ENCODE results near the gene SECISBP2L. TPM values are rescaled to one million over a fixed set of nuclear protein-coding genes. Genes with fewer than 3 reads are reported as not detected.

Gene SECISBP2L
- polyA plus RNA-seq, 1 donor from 2014 or later: 31.5 TPM

GRCh38 chr15:49042165-49042564, 4.1 kb downstream of the SECISBP2L start:
- H3K9me3 Mint-ChIP-seq: no peaks in the 10 kb centered on the region
- no peaks in the 10 kb centered on the region for H3K27me3 Mint-ChIP-seq
- H3K27ac Mint-ChIP-seq: no peak overlapping the region
- peak overlapping the region in 1 of 4 donors; percentile 55 for H3K4me3 Mint-ChIP-seq
- H3K36me3 Mint-ChIP-seq: peaks cover 3% of the 10 kb centered on the region
- H3K4me1 Mint-ChIP-seq: peaks cover 35 to 55% (median 41%) of the 10 kb centered on the region in 3 donors

- Mint-ChIP-seq H3K27me3 (no peaks in the 10 kb centered on the region), H3K4me3 (peak overlapping the region in 1 of 4 donors; percentile 7), H3K36me3 (peaks cover 3% of the 10 kb centered on the region), H3K27ac (no peak overlapping the region), H3K9me3 (no peaks in the 10 kb centered on the region), H3K4me1 (peaks cover 32 to 49% (median 34%) of the 10 kb centered on the region in 3 donors)
Observed at GRCh38 chr15:49041426-49041825, 4.8 kb downstream of the SECISBP2L start.

DNA sequence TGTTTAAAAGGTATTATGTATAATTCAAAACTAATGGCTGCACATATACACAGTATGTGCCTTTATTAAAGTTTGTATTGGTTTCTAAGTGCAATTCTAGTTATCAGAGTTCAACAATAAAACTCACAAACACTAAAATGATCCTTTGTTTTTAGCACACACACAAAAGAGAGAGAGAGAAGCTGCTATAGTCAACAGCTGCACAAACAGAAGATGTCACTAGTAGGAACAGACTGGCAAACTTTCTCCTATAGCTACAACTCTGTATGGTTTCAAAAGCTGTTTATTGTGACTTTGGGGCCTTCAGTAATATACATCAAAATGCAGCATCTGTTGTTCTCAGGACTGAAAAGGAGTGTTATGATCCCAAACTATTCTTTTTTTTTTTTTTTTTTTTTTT, 6.1 kb downstream of the SECISBP2L start:
- H3K4me3 Mint-ChIP-seq: no peak overlapping the region
- H3K9me3 Mint-ChIP-seq: no peaks in the 10 kb centered on the region
- peaks cover 11% of the 10 kb centered on the region for H3K36me3 Mint-ChIP-seq
- peak overlapping the region in 2 of 3 donors; percentile 19 to 52 for H3K27ac Mint-ChIP-seq
- H3K27me3 Mint-ChIP-seq: no peaks in the 10 kb centered on the region
- H3K4me1 Mint-ChIP-seq: peaks cover 31 to 39% (median 32%) of the 10 kb centered on the region in 3 donors

DNA sequence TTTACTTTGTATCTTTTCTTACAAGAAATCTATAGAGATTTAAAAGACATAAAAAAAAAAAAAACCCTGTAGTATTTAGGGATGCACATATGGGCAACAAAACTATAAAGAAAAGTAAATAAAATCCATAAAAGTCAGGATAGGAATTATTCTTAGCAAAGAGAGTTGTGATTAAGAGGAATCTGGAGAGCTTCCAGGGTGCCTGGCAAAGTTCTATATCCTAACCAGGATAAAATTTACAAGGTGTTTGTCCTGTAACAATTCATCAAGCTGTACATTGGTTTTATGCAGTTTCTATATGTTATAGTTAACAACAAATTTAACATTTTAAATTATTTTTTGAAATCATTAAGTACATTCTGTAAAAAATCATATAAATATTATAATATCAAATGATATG, 7.9 kb downstream of the SECISBP2L start:
- Mint-ChIP-seq H3K27me3 (no peaks in the 10 kb centered on the region), H3K27ac (no peak overlapping the region), H3K4me1 (peaks cover 21 to 32% (median 25%) of the 10 kb centered on the region in 3 donors), H3K4me3 (no peak overlapping the region), H3K9me3 (no peaks in the 10 kb centered on the region), H3K36me3 (peaks cover 11% of the 10 kb centered on the region)

GRCh38 chr15:49037546-49037940, 8.7 kb downstream of the SECISBP2L start:
- Mint-ChIP-seq H3K36me3 (peaks cover 11% of the 10 kb centered on the region), H3K4me1 (peaks cover 21 to 32% (median 25%) of the 10 kb centered on the region in 3 donors), H3K4me3 (no peak overlapping the region), H3K27me3 (no peaks in the 10 kb centered on the region), H3K27ac (no peak overlapping the region), H3K9me3 (no peaks in the 10 kb centered on the region)

- Mint-ChIP-seq H3K4me1 (peaks cover 17 to 27% (median 20%) of the 10 kb centered on the region in 3 donors), H3K27ac (no peak overlapping the region), H3K9me3 (no peaks in the 10 kb centered on the region), H3K27me3 (no peaks in the 10 kb centered on the region), H3K36me3 (peaks cover 7% of the 10 kb centered on the region), H3K4me3 (no peak overlapping the region)
Observed at GRCh38 chr15:49036650-49037545, 9.3 kb downstream of the SECISBP2L start.

GRCh38 chr15:49035825-49036224, 10.4 kb downstream of the SECISBP2L start:
- H3K4me1 Mint-ChIP-seq: peaks cover 11 to 19% (median 15%) of the 10 kb centered on the region in 3 donors
- H3K36me3 Mint-ChIP-seq: peaks cover 7% of the 10 kb centered on the region
- no peaks in the 10 kb centered on the region for H3K9me3 Mint-ChIP-seq
- no peaks in the 10 kb centered on the region for H3K27me3 Mint-ChIP-seq
- H3K27ac Mint-ChIP-seq: no peak overlapping the region
- no peak overlapping the region for H3K4me3 Mint-ChIP-seq

- peaks cover 11% of the 10 kb centered on the region for H3K36me3 Mint-ChIP-seq
- no peak overlapping the region for H3K27ac Mint-ChIP-seq
- H3K9me3 Mint-ChIP-seq: no peaks in the 10 kb centered on the region
- no peak overlapping the region for H3K4me3 Mint-ChIP-seq
- peaks cover 2 to 8% (median 5%) of the 10 kb centered on the region in 3 donors for H3K4me1 Mint-ChIP-seq
- H3K27me3 Mint-ChIP-seq: no peaks in the 10 kb centered on the region
Observed at GRCh38 chr15:49032601-49033145, 13.6 kb downstream of the SECISBP2L start.

DNA sequence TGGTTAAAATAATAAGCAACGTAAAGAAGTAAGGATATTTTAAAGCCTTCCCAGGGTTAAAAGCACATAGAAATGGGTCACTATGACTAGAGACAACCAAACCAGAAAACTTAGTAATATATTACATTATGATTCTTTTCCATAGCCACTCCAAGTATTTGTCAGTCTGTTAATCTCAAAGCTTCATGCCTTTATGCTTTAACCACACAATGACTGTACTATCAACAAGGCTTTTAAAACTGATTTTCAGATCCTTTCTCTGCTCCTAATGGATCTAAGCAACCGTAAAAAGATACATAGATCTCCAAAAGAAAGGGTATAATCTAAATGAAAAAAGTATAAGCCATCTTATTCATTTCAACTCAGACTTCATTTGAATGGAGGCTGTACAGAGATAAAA, 14.4 kb downstream of the SECISBP2L start:
- H3K4me1 Mint-ChIP-seq: peaks cover 0 to 5% (median 0%) of the 10 kb centered on the region in 3 donors
- peaks cover 12% of the 10 kb centered on the region for H3K36me3 Mint-ChIP-seq
- no peak overlapping the region for H3K4me3 Mint-ChIP-seq

DNA sequence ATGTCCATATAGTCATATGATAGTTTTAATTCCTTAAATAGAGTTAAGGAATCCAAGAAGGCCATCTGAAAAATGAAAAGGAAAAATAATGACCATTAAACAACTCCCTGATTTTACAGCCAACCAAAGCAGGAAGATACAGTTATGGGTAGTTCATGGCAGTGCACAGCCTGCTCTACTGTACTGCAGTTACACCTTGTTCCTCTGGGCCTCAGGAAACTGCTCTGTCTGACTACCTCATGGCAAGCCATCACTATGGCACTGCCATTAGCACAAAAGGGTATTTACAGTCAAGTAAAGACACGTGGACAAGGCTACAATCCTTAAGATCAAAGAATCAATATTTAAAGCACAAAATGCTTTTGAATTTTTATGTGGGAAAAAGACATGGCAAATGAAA, 19.5 kb downstream of the SECISBP2L start:
- Mint-ChIP-seq H3K27ac (no peak overlapping the region), H3K27me3 (no peaks in the 10 kb centered on the region), H3K36me3 (peaks cover 15% of the 10 kb centered on the region), H3K4me1 (peaks cover 0 to 5% (median 3%) of the 10 kb centered on the region in 3 donors), H3K4me3 (no peak overlapping the region), H3K9me3 (no peaks in the 10 kb centered on the region)

More for the DNA sequence above, 14.4 kb downstream of the SECISBP2L start:
- Mint-ChIP-seq H3K27me3 (no peaks in the 10 kb centered on the region), H3K9me3 (no peaks in the 10 kb centered on the region), H3K27ac (no peak overlapping the region)

GRCh38 chr15:49024840-49025239, 21.4 kb downstream of the SECISBP2L start:
- no peaks in the 10 kb centered on the region for H3K27me3 Mint-ChIP-seq
- peaks cover 3 to 5% (median 3%) of the 10 kb centered on the region in 3 donors for H3K4me1 Mint-ChIP-seq
- H3K36me3 Mint-ChIP-seq: peaks cover 15% of the 10 kb centered on the region
- H3K9me3 Mint-ChIP-seq: no peaks in the 10 kb centered on the region
- H3K27ac Mint-ChIP-seq: no peak overlapping the region
- H3K4me3 Mint-ChIP-seq: no peak overlapping the region

DNA sequence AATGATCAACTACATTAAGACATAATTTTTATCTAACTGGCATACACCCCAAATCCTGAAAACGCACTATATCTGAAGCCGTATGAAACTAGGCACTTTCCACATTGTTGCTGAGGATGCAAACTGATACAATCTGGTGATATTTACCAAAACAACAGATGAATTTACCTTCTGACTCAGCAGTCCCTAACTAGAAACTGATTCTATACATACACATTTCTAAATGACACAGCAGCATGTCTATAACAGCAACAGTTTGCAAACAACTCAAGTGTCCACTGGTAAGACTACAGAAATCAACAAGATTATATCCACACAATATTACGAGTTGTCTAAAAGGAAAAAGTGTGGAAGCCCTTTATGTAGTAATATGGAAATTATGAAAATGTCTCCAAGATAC, 22.9 kb downstream of the SECISBP2L start:
- H3K27me3 Mint-ChIP-seq: no peaks in the 10 kb centered on the region
- peaks cover 19% of the 10 kb centered on the region for H3K36me3 Mint-ChIP-seq

DNA sequence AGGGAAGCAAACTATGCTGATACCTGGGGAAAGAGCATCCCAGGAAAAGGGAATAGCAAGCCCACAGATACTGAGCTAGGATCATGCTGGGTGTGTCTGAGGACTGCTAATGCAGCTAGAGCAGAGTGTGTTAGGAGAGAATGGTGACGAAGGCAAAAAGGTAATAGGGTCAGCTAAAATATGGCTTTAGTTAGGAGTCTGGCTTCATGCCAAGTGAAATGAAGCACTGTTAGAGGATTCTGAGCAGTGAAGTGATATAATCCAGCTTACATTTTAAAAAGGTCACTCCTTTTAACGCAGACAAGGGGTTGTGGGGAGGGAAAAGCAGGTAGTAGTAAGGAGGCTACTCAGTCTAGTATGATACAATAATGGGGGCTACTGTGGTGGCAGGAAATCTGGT, 30.4 kb downstream of the SECISBP2L start:
- peaks cover 0 to 2% (median 2%) of the 10 kb centered on the region in 3 donors for H3K4me1 Mint-ChIP-seq
- H3K9me3 Mint-ChIP-seq: no peaks in the 10 kb centered on the region
- H3K27me3 Mint-ChIP-seq: no peaks in the 10 kb centered on the region
- H3K36me3 Mint-ChIP-seq: peaks cover 22% of the 10 kb centered on the region
- no peak overlapping the region for H3K27ac Mint-ChIP-seq
- H3K4me3 Mint-ChIP-seq: no peak overlapping the region

More for the DNA sequence above, 22.9 kb downstream of the SECISBP2L start:
- Mint-ChIP-seq H3K9me3 (no peaks in the 10 kb centered on the region), H3K27ac (no peak overlapping the region), H3K4me1 (peaks cover 3 to 5% (median 4%) of the 10 kb centered on the region in 3 donors), H3K4me3 (peak overlapping the region in 1 of 4 donors; percentile 30)

- Mint-ChIP-seq H3K4me1 (no peaks in the 10 kb centered on the region), H3K36me3 (peaks cover 14% of the 10 kb centered on the region), H3K4me3 (no peak overlapping the region), H3K9me3 (peaks cover 0 to 2% (median 0%) of the 10 kb centered on the region in 3 donors), H3K27ac (no peak overlapping the region), H3K27me3 (no peaks in the 10 kb centered on the region)
Observed at GRCh38 chr15:48999314-48999713, 46.9 kb downstream of the SECISBP2L start.

DNA sequence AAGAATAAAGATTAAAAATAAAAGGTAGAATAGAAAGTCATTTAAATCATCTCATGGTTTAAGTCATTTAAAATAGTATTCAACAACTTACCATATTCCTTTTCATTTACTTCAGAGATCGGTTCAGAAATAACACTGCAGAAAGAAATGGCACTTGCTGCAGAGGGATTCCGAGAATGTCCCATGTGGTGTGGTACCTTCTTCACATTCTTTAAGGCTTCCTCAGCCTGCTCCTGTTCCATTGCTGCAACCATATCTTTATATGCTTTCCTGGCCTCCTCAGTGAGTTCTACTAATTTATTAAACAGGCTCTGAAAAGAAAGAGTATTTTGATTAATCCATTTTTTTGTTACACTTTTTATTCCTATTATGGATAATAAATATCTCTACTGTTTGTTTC, 50.0 kb downstream of the SECISBP2L start:
- Mint-ChIP-seq H3K4me3 (no peak overlapping the region), H3K27me3 (no peaks in the 10 kb centered on the region), H3K27ac (no peak overlapping the region), H3K9me3 (no peaks in the 10 kb centered on the region), H3K4me1 (peaks cover 0 to 6% (median 2%) of the 10 kb centered on the region in 3 donors), H3K36me3 (peaks cover 10% of the 10 kb centered on the region)
